Upper lobe of left lung (tissue), 6 donors: Measurements from ENCODE around the gene MN1. TPM values are rescaled to one million over a fixed set of nuclear protein-coding genes. Genes with fewer than 3 reads are reported as not detected.
"Not testable (repeated sequence)": the region's sequence is repeated elsewhere in the genome, so short reads cannot be mapped to it uniquely, and the experiment has no call there.

Source experiments
- ATAC-seq, 2 donors: fragments of 200-7000 bp; cut with Tn5 transposase; one replicate each; pipeline ENCODE4 v1.9.1; 2022; ENCODE audit warnings: mild to moderate bottlenecking in 2 of 2, moderate library complexity in 2 of 2; ENCODE audit not compliant: low FRiP score in 2 of 2
- DNase-seq, 2 donors: peaks; one replicate each; pipeline ENCODE4 v3.0.0-alpha.2; 2019 to 2020
- H3K27ac ChIP-seq, 4 donors: fragments of 200-600 bp; sonication (generic); one replicate each; pipeline ENCODE4 v1.5.1; 2016 to 2019
- H3K27me3 ChIP-seq, 4 donors: fragments of 200-600 bp; sonication (generic); one replicate each; pipeline ENCODE4 v1.5.1; 2017 to 2019
- H3K36me3 ChIP-seq, 4 donors: fragments of 200-600 bp; sonication (generic); one replicate each; pipeline ENCODE4 v1.5.1; 2016 to 2019
- H3K4me1 ChIP-seq, 4 donors: fragments of 200-600 bp; sonication (generic); one replicate each; pipeline ENCODE4 v1.5.1; 2018 to 2019
- H3K4me3 ChIP-seq, 4 donors: fragments of 200-600 bp; sonication (generic); one replicate each; pipeline ENCODE4 v1.5.1; 2017 to 2019; ENCODE audit warnings: mild to moderate bottlenecking in 2 of 4, moderate library complexity in 1 of 4
- H3K9me3 ChIP-seq, 4 donors: fragments of 200-600 bp; sonication (generic); one replicate each; pipeline ENCODE4 v1.5.1; 2018 to 2019
- EP300 ChIP-seq, 4 donors: sonication (generic); formaldehyde crosslinking; IDR thresholded peaks; one replicate each; pipeline ENCODE4 v1.5.1; 2017; ENCODE audit warnings: antibody characterized with exemption in 4 of 4, control low read depth in 2 of 4
- POLR2A ChIP-seq, 4 donors: fragments of 450-650 bp; IDR thresholded peaks; one replicate each; pipeline ENCODE4 v1.5.1; 2016 to 2017; ENCODE audit warnings: antibody characterized with exemption in 4 of 4, mild to moderate bottlenecking in 2 of 4
- POLR2AphosphoS5 ChIP-seq, 2 donors: sonication (generic); formaldehyde crosslinking; IDR thresholded peaks; one replicate each; pipeline ENCODE4 v1.5.1; 2017; ENCODE audit warnings: antibody characterized with exemption in 2 of 2
- WGBS, 2 donors: methylation state at CpG; one replicate each; pipeline ENCODE4 v1.1.5; 2017 to 2018; 5-methylcytosine and 5-hydroxymethylcytosine counted together
- total RNA-seq, 6 donors: library from RNA; depleted of rRNA in 4 of 6; stranded (reverse); fragments of >200 nt in 4 of 6; gene quantifications; one replicate each; pipeline versions ENCODE4 v1.1.0 to v1.2.1, GENCODE V29; 2016 to 2021
- TF ChIP-seq, protein P1 (sequence below), 6 experiments: fragments of 450-650 bp in 4 of 6; fragments of 200-600 bp in 2 of 6; sonication (generic) in 2 of 6; IDR thresholded peaks; one replicate each; pipeline ENCODE4 v1.5.1; 2016 to 2019; ENCODE audit warnings: antibody characterized with exemption in 6 of 6
- donor health status: DM: no; HTN: no; CAD: no; lungs with moderate emphysema.
- donor health status: DM: no; HTN: yes; CAD: no; lungs with severe emphysema.

Gene MN1
- total RNA-seq, 6 donors from 2014 or later: 1.0 to 17.8 (median 3.5) TPM

DNA sequence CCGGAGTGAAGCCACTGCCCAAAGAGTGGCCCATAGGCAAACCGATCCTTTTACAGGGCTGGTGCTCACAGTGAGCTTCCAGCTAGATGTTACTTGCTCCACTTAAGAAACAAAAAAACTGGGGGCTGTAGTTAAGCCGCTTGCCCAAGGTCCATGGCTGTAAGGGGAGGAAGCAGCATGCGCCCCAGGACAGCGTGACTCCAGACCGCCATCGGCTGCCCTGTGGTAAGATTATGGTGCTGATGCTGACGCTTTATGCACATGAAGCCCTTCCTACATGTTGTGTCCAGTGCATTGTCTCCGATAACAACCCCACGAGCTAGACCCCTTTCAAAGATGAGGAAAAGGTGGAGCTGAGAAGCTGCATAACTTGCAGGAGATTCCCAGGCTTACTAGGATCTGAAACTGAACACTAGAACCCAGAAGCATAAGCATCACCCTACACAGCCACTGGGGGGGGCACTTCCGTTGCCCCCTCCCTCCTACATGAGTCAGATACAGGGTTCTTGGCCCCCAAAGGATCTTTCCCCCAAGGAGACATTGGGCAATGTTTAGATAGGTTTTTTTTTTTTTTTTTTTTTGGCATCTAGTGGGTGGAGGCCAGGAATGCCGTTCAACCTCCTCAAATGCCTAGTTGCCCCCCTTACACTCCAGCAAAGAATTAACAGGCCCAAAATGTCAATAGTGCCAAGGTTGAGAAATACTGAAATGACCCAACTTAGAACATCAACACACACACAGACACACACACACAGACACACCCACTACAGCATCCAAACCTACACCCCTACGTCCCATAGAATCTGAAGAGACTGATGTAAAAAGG lies 53.9 kb downstream of the MN1 start:
- DNase-seq (no peak), ATAC-seq (peak in 1 of 2 donors; percentile 27)
- Histone ChIP-seq H3K4me1 (peaks cover 0 to 9% (median 4%) of the 10 kb centered on the region in 4 donors), H3K4me3 (no peak overlapping the region), H3K36me3 (no peaks in the 10 kb centered on the region), H3K27me3 (no peaks in the 10 kb centered on the region), H3K27ac (peak overlapping the region in 1 of 4 donors; percentile 1), H3K9me3 (no peaks in the 10 kb centered on the region)
- TF ChIP-seq, protein P1, sequence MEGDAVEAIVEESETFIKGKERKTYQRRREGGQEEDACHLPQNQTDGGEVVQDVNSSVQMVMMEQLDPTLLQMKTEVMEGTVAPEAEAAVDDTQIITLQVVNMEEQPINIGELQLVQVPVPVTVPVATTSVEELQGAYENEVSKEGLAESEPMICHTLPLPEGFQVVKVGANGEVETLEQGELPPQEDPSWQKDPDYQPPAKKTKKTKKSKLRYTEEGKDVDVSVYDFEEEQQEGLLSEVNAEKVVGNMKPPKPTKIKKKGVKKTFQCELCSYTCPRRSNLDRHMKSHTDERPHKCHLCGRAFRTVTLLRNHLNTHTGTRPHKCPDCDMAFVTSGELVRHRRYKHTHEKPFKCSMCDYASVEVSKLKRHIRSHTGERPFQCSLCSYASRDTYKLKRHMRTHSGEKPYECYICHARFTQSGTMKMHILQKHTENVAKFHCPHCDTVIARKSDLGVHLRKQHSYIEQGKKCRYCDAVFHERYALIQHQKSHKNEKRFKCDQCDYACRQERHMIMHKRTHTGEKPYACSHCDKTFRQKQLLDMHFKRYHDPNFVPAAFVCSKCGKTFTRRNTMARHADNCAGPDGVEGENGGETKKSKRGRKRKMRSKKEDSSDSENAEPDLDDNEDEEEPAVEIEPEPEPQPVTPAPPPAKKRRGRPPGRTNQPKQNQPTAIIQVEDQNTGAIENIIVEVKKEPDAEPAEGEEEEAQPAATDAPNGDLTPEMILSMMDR (IDR thresholded peaks at IDR 0.05): no peak
- TF ChIP-seq EP300 (IDR thresholded peaks at IDR 0.05): no peak
- no peak for TF ChIP-seq POLR2A (IDR thresholded peaks at IDR 0.05)
- no peak for TF ChIP-seq POLR2AphosphoS5 (IDR thresholded peaks at IDR 0.05)
- WGBS, 2 donors: 83 to 87% methylated on average over 13 of the region's 13 CpGs

DNA sequence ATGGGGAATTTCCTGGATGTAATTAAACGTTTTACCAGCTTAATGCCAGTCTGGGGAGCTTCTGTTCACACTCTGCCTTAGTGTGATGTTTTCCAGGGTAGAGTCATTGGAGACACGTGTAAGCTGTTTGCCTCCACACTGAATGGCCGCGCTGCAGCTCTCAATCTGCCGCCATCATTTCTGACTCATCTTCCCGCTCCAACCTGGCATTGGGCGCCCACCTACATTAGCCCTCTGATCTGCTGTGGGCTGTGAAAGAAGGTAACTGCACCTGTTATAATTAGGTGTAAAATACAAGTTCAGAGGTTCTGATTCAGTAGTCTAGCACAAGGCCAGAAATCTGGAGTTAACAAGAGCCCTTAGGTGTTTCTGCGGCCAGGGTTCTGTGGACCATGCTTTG lies 54.6 kb downstream of the MN1 start:
- 86 to 88% methylated on average over 8 of the region's 8 CpGs for WGBS, 2 donors
- no peak for ATAC-seq
- H3K36me3 ChIP-seq: no peaks in the 10 kb centered on the region

GRCh38 chr22:27745809-27746208 lies 55.7 kb downstream of the MN1 start:
- no peak overlapping the region for H3K4me3 ChIP-seq
- no peaks in the 10 kb centered on the region for H3K27me3 ChIP-seq
- H3K9me3 ChIP-seq: no peaks in the 10 kb centered on the region
- no peaks in the 10 kb centered on the region for H3K36me3 ChIP-seq
- H3K27ac ChIP-seq: no peak overlapping the region
- WGBS, 2 donors: 92 to 98% methylated on average over 7 of the region's 7 CpGs
- ATAC-seq (no peak), DNase-seq (no peak)
- no peak for TF ChIP-seq POLR2AphosphoS5 (IDR thresholded peaks at IDR 0.05)
- H3K4me1 ChIP-seq: peaks cover 0 to 9% (median 4%) of the 10 kb centered on the region in 4 donors

More for the DNA sequence above, 54.6 kb downstream of the MN1 start:
- no peak for DNase-seq
- Histone ChIP-seq H3K9me3 (no peaks in the 10 kb centered on the region), H3K27ac (no peak overlapping the region), H3K27me3 (no peaks in the 10 kb centered on the region), H3K4me1 (peaks cover 0 to 9% (median 4%) of the 10 kb centered on the region in 4 donors), H3K4me3 (no peak overlapping the region)
- TF ChIP-seq EP300 (IDR thresholded peaks at IDR 0.05) (no peak), POLR2A (IDR thresholded peaks at IDR 0.05) (no peak), POLR2AphosphoS5 (IDR thresholded peaks at IDR 0.05) (no peak)
- TF ChIP-seq, protein P1 (IDR thresholded peaks at IDR 0.05): no peak

- Histone ChIP-seq H3K4me1 (peaks cover 0 to 9% (median 4%) of the 10 kb centered on the region in 4 donors), H3K27me3 (no peaks in the 10 kb centered on the region), H3K9me3 (no peaks in the 10 kb centered on the region), H3K36me3 (no peaks in the 10 kb centered on the region), H3K4me3 (no peak overlapping the region), H3K27ac (no peak overlapping the region)
- DNase-seq (no peak), ATAC-seq (no peak)
- no peak for TF ChIP-seq POLR2A (IDR thresholded peaks at IDR 0.05)
- TF ChIP-seq POLR2AphosphoS5 (IDR thresholded peaks at IDR 0.05): no peak
- no peak for TF ChIP-seq EP300 (IDR thresholded peaks at IDR 0.05)
- TF ChIP-seq, protein P1 (IDR thresholded peaks at IDR 0.05): no peak
- 90 to 91% methylated on average over 4 of the region's 4 CpGs for WGBS, 2 donors
These were observed 56.4 kb downstream of the MN1 start for GRCh38 chr22:27745154-27745553.

DNA sequence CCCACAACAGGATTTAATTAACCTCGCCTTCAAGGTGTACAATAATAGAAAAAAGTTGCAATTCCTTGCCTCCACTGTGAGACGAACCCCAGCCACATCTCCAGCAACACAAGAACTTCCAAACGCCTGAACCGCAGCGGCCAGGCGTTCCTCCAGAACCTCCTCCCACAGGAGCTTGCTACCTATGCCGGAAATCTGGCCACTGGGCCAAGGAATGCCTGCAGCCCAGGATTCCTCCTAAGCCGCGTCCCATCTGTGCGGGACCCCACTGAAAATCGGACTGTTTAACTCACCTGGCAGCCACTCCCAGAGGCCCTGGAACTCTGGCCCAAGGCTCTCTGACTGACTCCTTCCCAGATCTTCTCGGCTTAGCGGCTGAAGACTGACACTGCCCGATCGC lies 57.5 kb downstream of the MN1 start:
- not testable (repeated sequence) for H3K9me3 ChIP-seq

More for the DNA sequence above, 57.5 kb downstream of the MN1 start:
- peak in 1 of 2 donors; percentile 30 for DNase-seq
- H3K4me1 ChIP-seq, H3K27ac ChIP-seq, H3K27me3 ChIP-seq, H3K36me3 ChIP-seq, ATAC-seq, H3K4me3 ChIP-seq: not testable (repeated sequence)
- 75 to 90% methylated on average over 11 to 12 of the region's 15 CpGs for WGBS, 2 donors
